RWPE1 (cell line): ENCODE data around the gene USF2.
"Not testable (repeated sequence)": the region's sequence is repeated elsewhere in the genome, so short reads cannot be mapped to it uniquely, and the experiment has no call there.

Source experiments
- CTCF ChIA-PET: fragments of 350-600 bp; sonication (Branson Sonifier 250); formaldehyde crosslinking; extraction: SDS; loops from one replicate; lab custom pipeline; 2021; lab: Yijun Ruan, JAX
- POLR2A ChIA-PET: fragments of 400-600 bp; formaldehyde crosslinking; extraction: SDS; loops from one replicate; lab custom pipeline; 2020; ENCODE audit warnings: antibody characterized with exemption; ENCODE audit not compliant: low non-redundant PET; lab: Yijun Ruan, JAX
- DNase-seq: peaks from one replicate; pipeline ENCODE4 v3.0.0; 2012; ENCODE audit warnings: low spot score
- H3K27ac ChIP-seq: fragments of 450-650 bp; 2 replicates; pipeline ENCODE4 v1.5.1; 2017
- CTCF ChIP-seq: fragments of 450-650 bp; conservative IDR thresholded peaks from 2 replicates; pipeline ENCODE4 v1.5.1; 2017; ENCODE audit warnings: low read depth, mild to moderate bottlenecking

The USF2 gene

GRCh38 chr19:35268536-35269437, at the start of gene USF2:
USF2 (plus strand) TSS chr19:35268962; CDS start chr19:35269102, 140 bp downstream.
- peak; percentile 81 for DNase-seq
- ChIA-PET CTCF (interaction anchor here (0.6 to 1.4 kb wide), 5 partner anchors 55 to 202 kb away, joined by 3 to 6 read pairs (median 4); no protein-coding TSS in a partner anchor), POLR2A (no interaction called here)
- TF ChIP-seq CTCF: no peak
- H3K27ac ChIP-seq: peak within 1 kb of the TSS; percentile 95

GRCh38 chr19:35219008-35219407, 49.8 kb upstream of the USF2 start:
- CTCF ChIA-PET: no interaction called here
- DNase-seq: no peak
- H3K27ac ChIP-seq: no peak overlapping the region
- POLR2A ChIA-PET: no interaction called here
- TF ChIP-seq CTCF: no peak

GRCh38 chr19:35220315-35220921, 48.3 kb upstream of the USF2 start:
- H3K27ac ChIP-seq: no peak overlapping the region
- TF ChIP-seq CTCF: no peak
- no peak for DNase-seq
- CTCF ChIA-PET: no interaction called here
- POLR2A ChIA-PET: no interaction called here

- DNase-seq, CTCF ChIA-PET: not testable (repeated sequence)
These were observed 47.7 kb upstream of the USF2 start for GRCh38 chr19:35220973-35221590.

GRCh38 chr19:35222373-35223015, 46.3 kb upstream of the USF2 start:
- no peak for DNase-seq
- no peak for TF ChIP-seq CTCF
- H3K27ac ChIP-seq: no peak overlapping the region
- ChIA-PET POLR2A (no interaction called here), CTCF (no interaction called here)

More at GRCh38 chr19:35220973-35221590, 47.7 kb upstream of the USF2 start:
- POLR2A ChIA-PET, H3K27ac ChIP-seq: not testable (repeated sequence)

- CTCF ChIA-PET: interaction anchor here (1.0 kb wide), 1 partner anchor 69 kb away, joined by 3 read pairs; the partner anchor contains the start of gene FXYD5
These were observed 45.5 kb upstream of the USF2 start for GRCh38 chr19:35223084-35223790.

More at GRCh38 chr19:35223084-35223790, 45.5 kb upstream of the USF2 start:
- TF ChIP-seq CTCF: no peak
- no peak for DNase-seq
- H3K27ac ChIP-seq: peak overlapping the region; percentile 84
- POLR2A ChIA-PET: no interaction called here
